Sigmoid colon (tissue), 4 donors: ENCODE data around the gene CHKA.

ENCODE experiments used
- CTCF ChIP-seq, 4 experiments: fragments of 450-650 bp in 3 of 4; fragments of 200-600 bp in 1 of 4; IDR thresholded peaks; one replicate each; pipeline ENCODE4 v1.5.1; 2016 to 2019; ENCODE audit warnings: antibody characterized with exemption in 4 of 4, mild to moderate bottlenecking in 3 of 4, moderate library complexity in 2 of 4
- EP300 ChIP-seq, 4 donors: sonication (generic); formaldehyde crosslinking; IDR thresholded peaks; one replicate each; pipeline ENCODE4 v1.6.1; 2017; ENCODE audit warnings: antibody characterized with exemption in 4 of 4

GRCh38 chr11:68004551-68005335, 116.4 kb downstream of the CHKA start:
- TF ChIP-seq CTCF (IDR thresholded peaks at IDR 0.05) (no peak), EP300 (IDR thresholded peaks at IDR 0.05) (no peak)
